A549 (cell line): ENCODE data around the gene SPATA13. TPM values are rescaled to one million over a fixed set of nuclear protein-coding genes. Genes with fewer than 3 reads are reported as not detected.

ENCODE experiments used
- ATAC-seq, 2 experiments: fragments of 200-7000 bp in 1 of 2; fragments of >200 bp in 1 of 2; cut with Nextera tagmentation in 1 of 2; cut with Tn5 transposase in 1 of 2; 3 replicates each; pipeline versions ENCODE4 v1.8.0 to v1.9.1; 2018 to 2020; ENCODE audit warnings: mild to moderate bottlenecking in 1 of 2, moderate library complexity in 1 of 2
- CTCF ChIA-PET: fragments of 300-600 bp; sonication (Branson Sonifier 250); formaldehyde crosslinking; extraction: SDS; loops from one replicate; lab custom pipeline; 2021; ENCODE audit warnings: antibody characterized with exemption, inconsistent platforms; lab: Yijun Ruan, JAX
- POLR2A ChIA-PET: fragments of 350-600 bp; formaldehyde crosslinking; extraction: SDS; loops from one replicate; lab custom pipeline; 2021; ENCODE audit warnings: antibody characterized with exemption, inconsistent platforms; lab: Yijun Ruan, JAX
- DNase-seq, 2 experiments: peaks; one replicate each; pipeline versions ENCODE4 v3.0.0 to v3.0.0-alpha.2; 2011 to 2016; ENCODE audit warnings: low read depth in 1 of 2, low spot score in 1 of 2
- FAIRE-seq: peaks from 2 replicates; lab custom pipeline; 2011; peaks lifted over from hg19 to GRCh38; lab: Jason Lieb, UNC
- H3K27ac ChIP-seq, 2 experiments: fragments of >200 bp; sonication (Bioruptor Twin); formaldehyde crosslinking; 3 replicates each; pipeline ENCODE4 v1.5.1; 2016 to 2017
- H3K4me1 ChIP-seq: fragments of >200 bp; sonication (Bioruptor Twin); formaldehyde crosslinking; 3 replicates; pipeline ENCODE4 v1.6.1; 2016
- H3K4me2 ChIP-seq: fragments of >200 bp; sonication (Bioruptor Twin); formaldehyde crosslinking; 3 replicates; pipeline ENCODE4 v1.6.1; 2016
- H3K4me3 ChIP-seq: fragments of >200 bp; sonication (Bioruptor Twin); formaldehyde crosslinking; 3 replicates; pipeline ENCODE4 v1.5.1; 2016
- H3K9me3 ChIP-seq: fragments of >200 bp; sonication (Bioruptor Twin); formaldehyde crosslinking; 3 replicates; pipeline ENCODE4 v1.6.1; 2016
- BHLHE40 ChIP-seq: IDR thresholded peaks from 2 replicates; pipeline ENCODE4 v1.6.1; 2012; ENCODE audit warnings: low read depth, low read length, inconsistent platforms
- CHD4 ChIP-seq: fragments of 200-600 bp; sonication (generic); IDR thresholded peaks from 2 replicates; pipeline ENCODE4 v1.6.1; 2016; ENCODE audit warnings: antibody characterized with exemption, mild to moderate bottlenecking, borderline replicate concordance
- EHF ChIP-seq: fragments of 250-450 bp; sonication (Bioruptor Pico); IDR thresholded peaks from 2 replicates; pipeline ENCODE4 v1.5.0; 2020; ENCODE audit warnings: mild to moderate bottlenecking
- EP300 ChIP-seq, 2 experiments: fragments of >200 bp; sonication (Bioruptor Twin); formaldehyde crosslinking; IDR thresholded peaks; 2 replicates in 1 of 2; 3 replicates in 1 of 2; pipeline ENCODE4 v1.6.1; 2016 to 2017
- ESRRA ChIP-seq: fragments of 150-350 bp; IDR thresholded peaks from 2 replicates; pipeline ENCODE4 v1.6.1; 2014; ENCODE audit warnings: mild to moderate bottlenecking, low read length, borderline replicate concordance
- FOSB ChIP-seq: fragments of 250-450 bp; sonication (Bioruptor Pico); IDR thresholded peaks from 2 replicates; pipeline ENCODE4 v1.5.0; 2020; ENCODE audit warnings: mild to moderate bottlenecking, moderate library complexity
- FOSL2 ChIP-seq, 2 experiments: fragments of 450-650 bp in 1 of 2; fragments of >200 bp in 1 of 2; sonication (Bioruptor Twin) in 1 of 2; formaldehyde crosslinking; IDR thresholded peaks; 2 replicates each; pipeline versions ENCODE4 v1.5.0 to v1.6.1; 2016 to 2020; ENCODE audit warnings: mild to moderate bottlenecking in 1 of 2, moderate library complexity in 1 of 2
- FOXS1 ChIP-seq: fragments of 250-450 bp; sonication (Bioruptor Pico); IDR thresholded peaks from 2 replicates; pipeline ENCODE4 v1.5.0; 2020; ENCODE audit warnings: mild to moderate bottlenecking, moderate library complexity
- GATA3 ChIP-seq: IDR thresholded peaks from 2 replicates; pipeline ENCODE4 v1.6.1; 2012; ENCODE audit warnings: borderline replicate concordance
- HEYL ChIP-seq: fragments of 250-450 bp; sonication (Bioruptor Pico); IDR thresholded peaks from 2 replicates; pipeline ENCODE4 v1.8.0; 2021; ENCODE audit warnings: mild to moderate bottlenecking, moderate library complexity
- JUNB ChIP-seq: fragments of >200 bp; sonication (Bioruptor Twin); formaldehyde crosslinking; IDR thresholded peaks from 2 replicates; pipeline ENCODE4 v1.6.1; 2016
- KDM5A ChIP-seq: fragments of 200-600 bp; sonication (generic); IDR thresholded peaks from 2 replicates; pipeline ENCODE4 v1.6.1; 2016; ENCODE audit warnings: antibody characterized with exemption, mild to moderate bottlenecking
- MYC ChIP-seq: IDR thresholded peaks from 2 replicates; pipeline ENCODE4 v1.6.1; 2012; ENCODE audit warnings: mild to moderate bottlenecking, inconsistent platforms, low read length, improper control_type of control experiment, borderline replicate concordance
- NFE2L2 ChIP-seq: fragments of 150-350 bp; conservative IDR thresholded peaks from 2 replicates; pipeline ENCODE4 v1.6.1; 2014; ENCODE audit warnings: low read length
- NR3C1 ChIP-seq: fragments of >200 bp; sonication (Bioruptor Twin); formaldehyde crosslinking; IDR thresholded peaks from 3 replicates; pipeline ENCODE4 v1.6.1; 2017
- PHF8 ChIP-seq: fragments of 200-600 bp; sonication (generic); IDR thresholded peaks from 2 replicates; pipeline ENCODE4 v1.6.1; 2016; ENCODE audit warnings: low read depth, mild to moderate bottlenecking, antibody characterized with exemption, moderate library complexity, borderline replicate concordance
- POLR2AphosphoS2 ChIP-seq: conservative IDR thresholded peaks from 2 replicates; pipeline ENCODE4 v1.6.1; 2012; ENCODE audit warnings: low read length, improper control_type of control experiment, inconsistent platforms
- RFX5 ChIP-seq: fragments of 450-650 bp; IDR thresholded peaks from 2 replicates; pipeline ENCODE4 v1.7.1; 2014; ENCODE audit warnings: antibody characterized with exemption, mild to moderate bottlenecking, moderate library complexity
- RNF2 ChIP-seq: fragments of 200-600 bp; sonication (generic); IDR thresholded peaks from 2 replicates; pipeline ENCODE4 v1.6.1; 2016; ENCODE audit warnings: low read depth, mild to moderate bottlenecking, antibody characterized with exemption, moderate library complexity, borderline replicate concordance
- SMC3 ChIP-seq: fragments of >200 bp; sonication (Bioruptor Twin); formaldehyde crosslinking; IDR thresholded peaks from 3 replicates; pipeline ENCODE4 v1.6.1; 2018; ENCODE audit warnings: inconsistent platforms
- SREBF2 ChIP-seq: fragments of 450-650 bp; IDR thresholded peaks from 2 replicates; pipeline ENCODE4 v1.6.1; 2014; ENCODE audit warnings: mild to moderate bottlenecking, moderate library complexity
- TFCP2L1 ChIP-seq: fragments of 250-450 bp; sonication (Bioruptor Pico); IDR thresholded peaks from 2 replicates; pipeline ENCODE4 v1.5.0; 2021; ENCODE audit warnings: mild to moderate bottlenecking
- TP53 ChIP-seq: fragments of 250-450 bp; sonication (Bioruptor Pico); IDR thresholded peaks from 2 replicates; pipeline ENCODE4 v1.5.0; 2021; ENCODE audit warnings: mild to moderate bottlenecking, moderate library complexity
- ZSCAN20 ChIP-seq: fragments of 250-450 bp; sonication (Bioruptor Pico); IDR thresholded peaks from 2 replicates; pipeline ENCODE4 v1.8.0; 2022; ENCODE audit warnings: mild to moderate bottlenecking, moderate library complexity
- WGBS: methylation state at CpG from one replicate; pipeline ENCODE4 v1.1.6; 2017; ENCODE audit errors: missing lambda C conversion rate; 5-methylcytosine and 5-hydroxymethylcytosine counted together
- polyA plus RNA-seq, 4 experiments: library from polyadenylated mRNA; depleted of rRNA in 3 of 4; stranded (reverse); fragments of >200 nt; fragmentation: RNase III in 1 of 4; extraction: RNeasy Plus Mini Kit Qiagen cat#74134 plus additional on column Dnase treatment in 1 of 4; gene quantifications; 2 replicates in 3 of 4; 3 replicates in 1 of 4; pipeline ENCODE4 v1.2.3, GENCODE V29; 2011 to 2017
- TF ChIP-seq, protein P1 (sequence below): fragments of 450-650 bp; IDR thresholded peaks from 2 replicates; pipeline ENCODE4 v1.6.1; 2014; ENCODE audit warnings: antibody characterized with exemption
- TF ChIP-seq, protein P2 (sequence below): fragments of 200-600 bp; sonication (generic); IDR thresholded peaks from 2 replicates; pipeline ENCODE4 v1.6.1; 2016; ENCODE audit warnings: antibody characterized with exemption, mild to moderate bottlenecking, moderate library complexity
- TF ChIP-seq, protein P3 (sequence below): IDR thresholded peaks from 2 replicates; pipeline ENCODE4 v1.6.1; 2012; ENCODE audit warnings: low read depth, borderline replicate concordance
- TF ChIP-seq, protein P4 (sequence below): fragments of 250-450 bp; sonication (Bioruptor Pico); IDR thresholded peaks from 2 replicates; pipeline ENCODE4 v1.5.0; 2020; ENCODE audit warnings: low read depth, mild to moderate bottlenecking, moderate library complexity
- TF ChIP-seq, protein P5 (sequence below): IDR thresholded peaks from 2 replicates; pipeline ENCODE4 v1.6.1; 2012

Gene SPATA13
- polyA plus RNA-seq, 2 of the 4 experiments (the other 2 are of a cell fraction) = 3.1 to 6.3 TPM

DNA sequence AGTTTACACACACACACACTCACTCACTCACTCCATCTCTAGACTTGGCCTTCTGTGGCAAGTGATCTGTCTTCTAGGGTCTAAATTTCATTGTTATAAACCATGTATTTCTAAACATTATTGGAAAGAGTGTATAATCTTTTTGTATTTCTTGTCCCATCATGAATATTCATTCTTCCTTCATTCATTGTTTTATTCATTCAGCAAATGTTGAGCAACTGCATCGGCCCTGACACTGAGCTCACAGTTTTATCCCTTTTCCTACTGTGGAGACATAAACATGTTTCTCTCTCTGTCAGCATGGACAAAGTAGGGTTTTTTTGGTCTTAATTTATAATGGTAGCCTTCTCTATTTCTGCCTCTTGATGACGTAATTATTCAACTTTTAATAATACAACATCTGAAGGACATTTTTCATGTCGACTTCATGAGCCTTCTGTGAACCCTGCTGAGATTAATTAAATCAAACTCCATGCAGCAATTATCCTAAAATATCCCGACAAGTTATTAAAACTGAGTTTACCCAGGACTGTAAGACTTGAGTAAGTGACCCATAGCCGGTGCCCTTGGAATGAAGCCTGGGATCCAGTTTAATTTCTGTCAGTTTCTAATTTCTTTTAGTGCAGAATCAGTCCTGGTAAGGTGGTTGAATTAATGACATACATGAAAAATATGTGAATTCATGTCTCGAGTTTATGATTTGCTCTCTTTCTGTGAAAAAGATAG lies 7.3 kb downstream of the SPATA13 start:
- DNase-seq = no peak
- no peaks in the 10 kb centered on the region; the same call in 2 of the 3 replicates for H3K4me1 ChIP-seq
- ChIA-PET POLR2A (no interaction called here), CTCF (interaction anchor here (1.4 to 1.5 kb wide), 2 partner anchors 17 to 60 kb away, joined by 3 read pairs; no protein-coding TSS in a partner anchor)
- ATAC-seq = no peak
- no peak overlapping the region for H3K27ac ChIP-seq
- H3K9me3 ChIP-seq = no peaks in the 10 kb centered on the region
- WGBS = 77% methylated on average over 6 of the region's 6 CpGs
- no peak overlapping the region for H3K4me3 ChIP-seq
- no peak for FAIRE-seq
- TF ChIP-seq EHF (CRISPR knock-in tag) (no peak), RNF2 (no peak), CHD4 (no peak), BHLHE40 (no peak), PHF8 (no peak), EP300 (IDR thresholded peaks at IDR 0.05) (no peak), ZSCAN20 (CRISPR knock-in tag) (no peak), RFX5 (no peak), FOSB (CRISPR knock-in tag) (no peak), TP53 (CRISPR knock-in tag) (no peak), GATA3 (no peak), SMC3 (no peak)
- H3K4me2 ChIP-seq = no peak overlapping the region

DNA sequence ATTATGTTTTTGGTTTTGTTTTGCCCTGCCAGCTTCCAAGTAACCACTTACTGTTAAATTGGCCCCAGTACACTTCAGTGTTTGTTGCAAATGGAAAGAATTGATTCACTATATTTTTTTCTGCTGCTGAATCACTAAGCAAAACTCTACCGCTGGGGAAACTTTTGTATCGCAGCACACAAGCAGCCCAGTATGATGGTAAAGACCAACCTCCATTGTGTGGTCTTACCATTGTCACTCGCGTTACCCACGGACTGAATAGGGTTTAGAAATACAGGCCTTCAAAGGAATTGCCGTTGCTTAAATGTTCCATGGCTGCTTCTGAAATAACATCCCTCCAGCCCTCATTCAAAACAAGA lies 7.9 kb downstream of the SPATA13 start:
- TF ChIP-seq POLR2AphosphoS2 (no peak), FOXS1 (CRISPR knock-in tag) (no peak), FOSL2 (IDR thresholded peaks at IDR 0.05) (no peak), FOSL2 (CRISPR knock-in tag; IDR thresholded peaks at IDR 0.05) (no peak)
- TF ChIP-seq, protein P1, sequence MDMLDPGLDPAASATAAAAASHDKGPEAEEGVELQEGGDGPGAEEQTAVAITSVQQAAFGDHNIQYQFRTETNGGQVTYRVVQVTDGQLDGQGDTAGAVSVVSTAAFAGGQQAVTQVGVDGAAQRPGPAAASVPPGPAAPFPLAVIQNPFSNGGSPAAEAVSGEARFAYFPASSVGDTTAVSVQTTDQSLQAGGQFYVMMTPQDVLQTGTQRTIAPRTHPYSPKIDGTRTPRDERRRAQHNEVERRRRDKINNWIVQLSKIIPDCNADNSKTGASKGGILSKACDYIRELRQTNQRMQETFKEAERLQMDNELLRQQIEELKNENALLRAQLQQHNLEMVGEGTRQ = no peak
- ATAC-seq = no peak

DNA sequence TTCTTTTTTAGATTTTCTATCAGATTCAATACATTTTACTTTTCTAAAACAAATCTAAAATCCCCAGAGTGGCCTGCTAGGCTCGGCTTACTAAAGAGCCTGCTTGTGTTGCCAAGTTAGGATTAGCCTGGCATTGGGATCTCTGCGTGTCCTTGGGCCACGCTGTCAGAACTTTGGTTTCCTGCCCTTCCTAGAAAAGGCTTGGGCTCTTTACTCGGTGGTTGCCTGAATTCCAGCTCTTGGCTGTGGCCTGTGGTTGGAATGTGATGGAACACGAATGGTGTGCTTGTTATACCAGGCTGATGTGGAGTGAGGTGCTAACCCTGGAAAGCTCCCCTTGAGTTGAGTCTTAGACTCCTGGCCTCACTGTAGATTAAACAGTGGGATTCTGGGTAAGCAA lies 8.5 kb downstream of the SPATA13 start:
- H3K4me3 ChIP-seq = no peak overlapping the region
- no peaks in the 10 kb centered on the region for H3K4me1 ChIP-seq
- ATAC-seq = no peak
- POLR2A ChIA-PET = no interaction called here
- no peak for DNase-seq
- no peak overlapping the region for H3K4me2 ChIP-seq
- WGBS = 93% methylated on average over 4 of the region's 5 CpGs
- H3K27ac ChIP-seq = no peak overlapping the region
- FAIRE-seq = no peak
- CTCF ChIA-PET = no interaction called here
- no peak for TF ChIP-seq GATA3
- TF ChIP-seq HEYL (CRISPR knock-in tag) = no peak
- no peak for TF ChIP-seq TFCP2L1 (CRISPR knock-in tag)
- TF ChIP-seq NFE2L2 = no peak
- TF ChIP-seq, protein P2, sequence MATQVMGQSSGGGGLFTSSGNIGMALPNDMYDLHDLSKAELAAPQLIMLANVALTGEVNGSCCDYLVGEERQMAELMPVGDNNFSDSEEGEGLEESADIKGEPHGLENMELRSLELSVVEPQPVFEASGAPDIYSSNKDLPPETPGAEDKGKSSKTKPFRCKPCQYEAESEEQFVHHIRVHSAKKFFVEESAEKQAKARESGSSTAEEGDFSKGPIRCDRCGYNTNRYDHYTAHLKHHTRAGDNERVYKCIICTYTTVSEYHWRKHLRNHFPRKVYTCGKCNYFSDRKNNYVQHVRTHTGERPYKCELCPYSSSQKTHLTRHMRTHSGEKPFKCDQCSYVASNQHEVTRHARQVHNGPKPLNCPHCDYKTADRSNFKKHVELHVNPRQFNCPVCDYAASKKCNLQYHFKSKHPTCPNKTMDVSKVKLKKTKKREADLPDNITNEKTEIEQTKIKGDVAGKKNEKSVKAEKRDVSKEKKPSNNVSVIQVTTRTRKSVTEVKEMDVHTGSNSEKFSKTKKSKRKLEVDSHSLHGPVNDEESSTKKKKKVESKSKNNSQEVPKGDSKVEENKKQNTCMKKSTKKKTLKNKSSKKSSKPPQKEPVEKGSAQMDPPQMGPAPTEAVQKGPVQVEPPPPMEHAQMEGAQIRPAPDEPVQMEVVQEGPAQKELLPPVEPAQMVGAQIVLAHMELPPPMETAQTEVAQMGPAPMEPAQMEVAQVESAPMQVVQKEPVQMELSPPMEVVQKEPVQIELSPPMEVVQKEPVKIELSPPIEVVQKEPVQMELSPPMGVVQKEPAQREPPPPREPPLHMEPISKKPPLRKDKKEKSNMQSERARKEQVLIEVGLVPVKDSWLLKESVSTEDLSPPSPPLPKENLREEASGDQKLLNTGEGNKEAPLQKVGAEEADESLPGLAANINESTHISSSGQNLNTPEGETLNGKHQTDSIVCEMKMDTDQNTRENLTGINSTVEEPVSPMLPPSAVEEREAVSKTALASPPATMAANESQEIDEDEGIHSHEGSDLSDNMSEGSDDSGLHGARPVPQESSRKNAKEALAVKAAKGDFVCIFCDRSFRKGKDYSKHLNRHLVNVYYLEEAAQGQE = no peak
- no peak for TF ChIP-seq RNF2
- no peak for TF ChIP-seq MYC
- TF ChIP-seq, protein P3, sequence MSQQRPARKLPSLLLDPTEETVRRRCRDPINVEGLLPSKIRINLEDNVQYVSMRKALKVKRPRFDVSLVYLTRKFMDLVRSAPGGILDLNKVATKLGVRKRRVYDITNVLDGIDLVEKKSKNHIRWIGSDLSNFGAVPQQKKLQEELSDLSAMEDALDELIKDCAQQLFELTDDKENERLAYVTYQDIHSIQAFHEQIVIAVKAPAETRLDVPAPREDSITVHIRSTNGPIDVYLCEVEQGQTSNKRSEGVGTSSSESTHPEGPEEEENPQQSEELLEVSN = no peak
- no peak for TF ChIP-seq KDM5A
- no peak for TF ChIP-seq ESRRA
- no peak for TF ChIP-seq SMC3
- TF ChIP-seq, protein P4, sequence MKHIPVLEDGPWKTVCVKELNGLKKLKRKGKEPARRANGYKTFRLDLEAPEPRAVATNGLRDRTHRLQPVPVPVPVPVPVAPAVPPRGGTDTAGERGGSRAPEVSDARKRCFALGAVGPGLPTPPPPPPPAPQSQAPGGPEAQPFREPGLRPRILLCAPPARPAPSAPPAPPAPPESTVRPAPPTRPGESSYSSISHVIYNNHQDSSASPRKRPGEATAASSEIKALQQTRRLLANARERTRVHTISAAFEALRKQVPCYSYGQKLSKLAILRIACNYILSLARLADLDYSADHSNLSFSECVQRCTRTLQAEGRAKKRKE = no peak
- TF ChIP-seq, protein P5, sequence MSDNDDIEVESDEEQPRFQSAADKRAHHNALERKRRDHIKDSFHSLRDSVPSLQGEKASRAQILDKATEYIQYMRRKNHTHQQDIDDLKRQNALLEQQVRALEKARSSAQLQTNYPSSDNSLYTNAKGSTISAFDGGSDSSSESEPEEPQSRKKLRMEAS = no peak
- TF ChIP-seq SREBF2 = no peak
- TF ChIP-seq FOXS1 (CRISPR knock-in tag) = no peak
- TF ChIP-seq JUNB = no peak
- no peak for TF ChIP-seq NR3C1
- H3K9me3 ChIP-seq = no peaks in the 10 kb centered on the region

More for the DNA sequence above, 7.9 kb downstream of the SPATA13 start:
- Histone ChIP-seq H3K9me3 (no peaks in the 10 kb centered on the region), H3K4me1 (no peaks in the 10 kb centered on the region), H3K27ac (no peak overlapping the region), H3K4me2 (no peak overlapping the region), H3K4me3 (no peak overlapping the region)
- WGBS = 79% methylated on average over 6 of the region's 6 CpGs
- DNase-seq (no peak), FAIRE-seq (no peak)
- POLR2A ChIA-PET = no interaction called here
- CTCF ChIA-PET = no interaction called here
